Keratinocyte (primary cell): Measurements from ENCODE around the gene SLC7A11. TPM values are rescaled to one million over a fixed set of nuclear protein-coding genes. Genes with fewer than 3 reads are reported as not detected.

Source experiments
- DNase-seq: peaks from one replicate; pipeline ENCODE4 v3.0.0-alpha.2; 2011; ENCODE audit warnings: low read depth, missing footprints, low spot score
- FAIRE-seq: peaks from 2 replicates; lab custom pipeline; 2011; peaks lifted over from hg19 to GRCh38; lab: Jason Lieb, UNC
- H2AFZ ChIP-seq: 2 replicates; pipeline ENCODE4 v1.6.0; 2012; ENCODE audit warnings: low read length, control low read depth, inconsistent platforms; ENCODE audit not compliant: control insufficient read depth
- H3K27ac ChIP-seq: 2 replicates; pipeline ENCODE4 v1.5.1; 2011; ENCODE audit warnings: low read length; ENCODE audit not compliant: control insufficient read depth, insufficient read depth
- H3K27me3 ChIP-seq: 3 replicates; pipeline ENCODE4 v1.6.0; 2011; ENCODE audit warnings: low read length; ENCODE audit not compliant: control insufficient read depth, insufficient read depth; ENCODE audit errors: extremely low read depth
- H3K36me3 ChIP-seq, 2 experiments: 2 replicates in 1 of 2; 3 replicates in 1 of 2; pipeline ENCODE4 v1.5.1; 2011; ENCODE audit warnings: low read length in 2 of 2, mild to moderate bottlenecking in 1 of 2; ENCODE audit not compliant: control insufficient read depth in 2 of 2, insufficient read depth in 2 of 2; ENCODE audit errors: extremely low read depth in 1 of 2
- H3K4me1 ChIP-seq: 3 replicates; pipeline ENCODE4 v1.5.1; 2011; ENCODE audit warnings: low read length; ENCODE audit not compliant: control insufficient read depth, insufficient read depth; ENCODE audit errors: extremely low read depth
- H3K4me2 ChIP-seq: 3 replicates; pipeline ENCODE4 v1.6.0; 2011; ENCODE audit warnings: low read depth, low read length; ENCODE audit not compliant: control insufficient read depth, insufficient read depth; ENCODE audit errors: extremely low read depth
- H3K4me3 ChIP-seq, 3 experiments: fragments of 200-600 bp in 1 of 3; sonication (generic) in 1 of 3; 2 replicates in 2 of 3; 3 replicates in 1 of 3; pipeline ENCODE4 v1.5.1; 2011 to 2016; ENCODE audit warnings: low read length in 3 of 3, mild to moderate bottlenecking in 3 of 3, control low read depth in 2 of 3, inconsistent platforms in 1 of 3, low read depth in 1 of 3, mixed read lengths in 1 of 3, mixed run types in 1 of 3, moderate library complexity in 1 of 3; ENCODE audit not compliant: control insufficient read depth in 2 of 3, insufficient read depth in 2 of 3; ENCODE audit errors: extremely low read depth in 1 of 3
- H3K79me2 ChIP-seq: 2 replicates; pipeline ENCODE4 v1.6.0; 2012; ENCODE audit warnings: low read length; ENCODE audit not compliant: control insufficient read depth, insufficient read depth
- H3K9ac ChIP-seq: 3 replicates; pipeline ENCODE4 v1.6.0; 2011; ENCODE audit warnings: low read length; ENCODE audit not compliant: control insufficient read depth, insufficient read depth; ENCODE audit errors: extremely low read depth
- H3K9me1 ChIP-seq: 3 replicates; pipeline ENCODE4 v1.6.0; 2011; ENCODE audit warnings: low read length; ENCODE audit not compliant: control insufficient read depth, insufficient read depth; ENCODE audit errors: extremely low read depth
- H3K9me3 ChIP-seq: 2 replicates; pipeline ENCODE4 v1.5.1; 2012; ENCODE audit warnings: low read depth, low read length; ENCODE audit not compliant: control insufficient read depth
- H4K20me1 ChIP-seq: 3 replicates; pipeline ENCODE4 v1.6.0; 2011; ENCODE audit warnings: low read length; ENCODE audit not compliant: control insufficient read depth, insufficient read depth; ENCODE audit errors: extremely low read depth
- CTCF ChIP-seq, 3 experiments: IDR thresholded peaks in 1 of 3; conservative IDR thresholded peaks in 1 of 3; optimal IDR thresholded peaks in 1 of 3; 2 replicates in 2 of 3; 3 replicates in 1 of 3; pipeline versions ENCODE3 to v1.5.1; 2011; ENCODE audit warnings: low read length in 3 of 3, mild to moderate bottlenecking in 3 of 3, moderate library complexity in 2 of 3, control low read depth in 1 of 3, inconsistent platforms in 1 of 3; ENCODE audit not compliant: insufficient read depth in 2 of 3; ENCODE audit errors: extremely low read depth in 1 of 3
- EZH2 ChIP-seq: IDR thresholded peaks from one replicate; pipeline ENCODE4 v1.6.1; 2012; ENCODE audit warnings: inconsistent platforms, mild to moderate bottlenecking, low read length, moderate library complexity
- dilution Hi-C: fragments of 300-500 bp; cut with MboI; formaldehyde crosslinking; loops from one replicate; pipeline ENCODE4 v1.7.0; 2020; ENCODE audit warnings: low sequenced_read_pairs; ENCODE audit not compliant: extremely low pct_ligation_motif_present
- polyA plus RNA-seq, 5 experiments: library from polyadenylated mRNA; depleted of rRNA in 3 of 5; stranded (reverse) in 3 of 5; stranded (forward) in 1 of 5; unstranded in 1 of 5; fragments of >200 nt; gene quantifications; 1 replicate in 1 of 5; 2 replicates in 3 of 5; 3 replicates in 1 of 5; pipeline versions ENCODE4 v1.2.1 to v1.2.3, GENCODE V29; 2011 to 2012; ENCODE audit warnings: missing spikeins in 2 of 5, low read depth in 1 of 5, low replicate concordance in 1 of 5

Gene SLC7A11
- polyA plus RNA-seq, 1 donor (not counting 4 experiments of a cell fraction or from before 2014, with no cell fraction given) = 8.4 TPM

- dilution Hi-C loops = no loop called here
- no peaks in the 10 kb centered on the region for H3K9me3 ChIP-seq
- no peak for DNase-seq
- H2AFZ ChIP-seq = no peak overlapping the region
- no peak overlapping the region for H3K4me3 ChIP-seq
- no peaks in the 10 kb centered on the region for H4K20me1 ChIP-seq
- TF ChIP-seq EZH2 = no peak
- no peak for TF ChIP-seq CTCF (optimal IDR thresholded peaks at IDR 0.05 in 1 of 3, IDR thresholded peaks at IDR 0.05 in 1 of 3, conservative IDR thresholded peaks at IDR 0.05 in 1 of 3; ENCODE audit: extremely low read depth in 1 of 3, insufficient read depth in 2 of 3, low read length in 3 of 3)
- no peaks in the 10 kb centered on the region for H3K79me2 ChIP-seq
- H3K27ac ChIP-seq = no peak overlapping the region
- no peaks in the 10 kb centered on the region for H3K4me1 ChIP-seq
- H3K27me3 ChIP-seq = no peaks in the 10 kb centered on the region
- FAIRE-seq = no peak
- H3K9ac ChIP-seq = no peak overlapping the region
- H3K36me3 ChIP-seq = no peaks in the 10 kb centered on the region
- H3K4me2 ChIP-seq = no peak overlapping the region
- H3K9me1 ChIP-seq = no peaks in the 10 kb centered on the region
Measured at GRCh38 chr4:138140879-138141278, 101.3 kb downstream of the SLC7A11 start.

GRCh38 chr4:138138774-138139173 lies 103.4 kb downstream of the SLC7A11 start:
- H3K9me1 ChIP-seq = no peaks in the 10 kb centered on the region

More at GRCh38 chr4:138138774-138139173, 103.4 kb downstream of the SLC7A11 start:
- H3K9me3 ChIP-seq = no peaks in the 10 kb centered on the region
- no peaks in the 10 kb centered on the region for H3K79me2 ChIP-seq
- H3K27ac ChIP-seq = no peak overlapping the region
- no peak overlapping the region for H2AFZ ChIP-seq
- H3K27me3 ChIP-seq = no peaks in the 10 kb centered on the region
- no peak overlapping the region for H3K4me3 ChIP-seq
- dilution Hi-C loops = no loop called here
- H3K9ac ChIP-seq = no peak overlapping the region
- no peaks in the 10 kb centered on the region for H3K36me3 ChIP-seq
- FAIRE-seq = no peak
- DNase-seq = no peak
- no peaks in the 10 kb centered on the region for H4K20me1 ChIP-seq
- TF ChIP-seq EZH2 (no peak), CTCF (optimal IDR thresholded peaks at IDR 0.05 in 1 of 3, IDR thresholded peaks at IDR 0.05 in 1 of 3, conservative IDR thresholded peaks at IDR 0.05 in 1 of 3; ENCODE audit: extremely low read depth in 1 of 3, insufficient read depth in 2 of 3, low read length in 3 of 3) (no peak)
- H3K4me2 ChIP-seq = no peak overlapping the region
- H3K4me1 ChIP-seq = no peaks in the 10 kb centered on the region
